Uterus (tissue), 4 donors: ENCODE measurements around the gene TMEM59L. TPM values are rescaled to one million over a fixed set of nuclear protein-coding genes. Genes with fewer than 3 reads are reported as not detected.

Experiments
- DNase-seq, 2 donors: peaks; one replicate each; pipeline ENCODE4 v3.0.0-alpha.2; 2019 to 2020
- H3K27ac ChIP-seq, 2 donors: fragments of 200-600 bp; sonication (generic); 1 replicate in 1 of 2; 2 replicates in 1 of 2; pipeline ENCODE4 v1.5.1; 2016 to 2018
- H3K27me3 ChIP-seq, 2 donors: fragments of 200-600 bp; sonication (generic); one replicate each; pipeline ENCODE4 v1.5.1; 2018 to 2019; ENCODE audit warnings: control low read depth in 1 of 2
- H3K36me3 ChIP-seq, 2 donors: fragments of 200-600 bp; sonication (generic); one replicate each; pipeline ENCODE4 v1.5.1; 2019; ENCODE audit warnings: control low read depth in 1 of 2
- H3K4me1 ChIP-seq, 2 donors: fragments of 200-600 bp; sonication (generic); one replicate each; pipeline ENCODE4 v1.5.1; 2018 to 2019; ENCODE audit warnings: control low read depth in 1 of 2
- H3K4me3 ChIP-seq, 2 donors: fragments of 200-600 bp; sonication (generic); 1 replicate in 1 of 2; 2 replicates in 1 of 2; pipeline ENCODE4 v1.5.1; 2018 to 2019; ENCODE audit warnings: mild to moderate bottlenecking in 1 of 2
- H3K9me3 ChIP-seq, 2 donors: fragments of 200-600 bp; sonication (generic); one replicate each; pipeline ENCODE4 v1.5.1; 2019; ENCODE audit warnings: control low read depth in 1 of 2
- POLR2A ChIP-seq, 2 donors: fragments of 450-650 bp; IDR thresholded peaks; one replicate each; pipeline ENCODE4 v1.6.1; 2016; ENCODE audit warnings: antibody characterized with exemption in 2 of 2, mild to moderate bottlenecking in 1 of 2, moderate library complexity in 1 of 2
- intact Hi-C: fragments of 100-400 bp; cut with DNase I; formaldehyde crosslinking; loops from one replicate; pipeline ENCODE4 v1.15.1; 2023; ENCODE audit warnings: low total_unique reads
- total RNA-seq, 4 donors: library from RNA; depleted of rRNA in 3 of 4; stranded (reverse); fragments of >200 nt in 3 of 4; gene quantifications; one replicate each; pipeline versions ENCODE4 v1.1.0 to v1.2.4, GENCODE V29; 2014 to 2023
- TF ChIP-seq, protein P1 (sequence below), 4 experiments: fragments of 200-600 bp in 2 of 4; fragments of 450-650 bp in 2 of 4; sonication (generic) in 2 of 4; IDR thresholded peaks; one replicate each; pipeline ENCODE4 v1.5.1; 2016 to 2019; ENCODE audit warnings: antibody characterized with exemption in 4 of 4, mild to moderate bottlenecking in 2 of 4, moderate library complexity in 1 of 4
- donor health status: DM: yes; HTN: yes; CAD: no.

TMEM59L gene
- total RNA-seq, 4 donors from 2014 or later = 0.26 to 7.5 TPM; not detected in 2

DNA sequence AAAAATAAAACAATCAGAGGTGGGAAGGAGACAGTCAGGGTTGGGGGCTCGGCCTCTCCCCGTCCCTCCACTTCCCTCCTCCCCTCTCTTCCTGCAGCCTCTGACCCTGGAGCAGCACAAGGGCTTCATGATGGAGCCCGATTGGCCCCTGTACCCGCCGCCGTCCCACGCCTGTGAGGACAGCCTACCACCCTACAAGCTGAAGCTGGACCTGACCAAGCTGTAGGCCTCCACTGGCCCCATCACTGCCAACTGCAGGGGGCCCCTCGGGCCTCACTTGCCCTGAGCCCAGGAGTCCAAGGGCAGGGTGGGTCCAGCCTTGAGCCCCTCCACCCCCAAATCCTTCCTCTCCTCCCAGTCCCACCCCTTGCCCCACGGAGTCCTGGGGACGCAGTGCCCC is 7.6 kb downstream of the TMEM59L start:
- Histone ChIP-seq H3K27ac (no peak overlapping the region), H3K4me1 (no peaks in the 10 kb centered on the region), H3K4me3 (no peak overlapping the region), H3K36me3 (no peaks in the 10 kb centered on the region), H3K27me3 (no peaks in the 10 kb centered on the region), H3K9me3 (no peaks in the 10 kb centered on the region)
- TF ChIP-seq POLR2A (IDR thresholded peaks at IDR 0.05) = no peak
- TF ChIP-seq, protein P1, sequence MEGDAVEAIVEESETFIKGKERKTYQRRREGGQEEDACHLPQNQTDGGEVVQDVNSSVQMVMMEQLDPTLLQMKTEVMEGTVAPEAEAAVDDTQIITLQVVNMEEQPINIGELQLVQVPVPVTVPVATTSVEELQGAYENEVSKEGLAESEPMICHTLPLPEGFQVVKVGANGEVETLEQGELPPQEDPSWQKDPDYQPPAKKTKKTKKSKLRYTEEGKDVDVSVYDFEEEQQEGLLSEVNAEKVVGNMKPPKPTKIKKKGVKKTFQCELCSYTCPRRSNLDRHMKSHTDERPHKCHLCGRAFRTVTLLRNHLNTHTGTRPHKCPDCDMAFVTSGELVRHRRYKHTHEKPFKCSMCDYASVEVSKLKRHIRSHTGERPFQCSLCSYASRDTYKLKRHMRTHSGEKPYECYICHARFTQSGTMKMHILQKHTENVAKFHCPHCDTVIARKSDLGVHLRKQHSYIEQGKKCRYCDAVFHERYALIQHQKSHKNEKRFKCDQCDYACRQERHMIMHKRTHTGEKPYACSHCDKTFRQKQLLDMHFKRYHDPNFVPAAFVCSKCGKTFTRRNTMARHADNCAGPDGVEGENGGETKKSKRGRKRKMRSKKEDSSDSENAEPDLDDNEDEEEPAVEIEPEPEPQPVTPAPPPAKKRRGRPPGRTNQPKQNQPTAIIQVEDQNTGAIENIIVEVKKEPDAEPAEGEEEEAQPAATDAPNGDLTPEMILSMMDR (IDR thresholded peaks at IDR 0.05) = no peak
- intact Hi-C loops = no loop called here
- DNase-seq = no peak

DNA sequence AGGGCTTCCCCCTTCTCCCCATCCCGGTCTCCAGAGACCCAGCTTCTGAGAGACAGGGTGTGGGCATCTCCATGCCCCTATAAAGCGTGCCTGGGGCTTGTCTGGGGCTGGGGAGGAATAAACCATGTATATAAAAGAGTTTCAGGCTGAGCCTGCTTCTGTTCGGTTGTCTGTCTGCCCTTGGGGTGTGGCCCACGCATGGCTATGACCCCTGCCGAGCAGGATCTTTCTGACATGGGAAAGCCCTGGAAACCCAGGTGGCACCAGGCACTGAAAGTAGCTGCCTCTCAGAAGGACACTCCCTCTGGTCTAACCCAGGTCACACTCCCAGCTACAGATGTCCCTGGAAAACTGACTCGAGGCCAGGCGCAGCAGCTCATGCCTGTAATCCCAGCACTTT is 8.2 kb downstream of the TMEM59L start:
- Histone ChIP-seq H3K4me1 (no peaks in the 10 kb centered on the region), H3K27ac (no peak overlapping the region), H3K9me3 (no peaks in the 10 kb centered on the region), H3K4me3 (no peak overlapping the region), H3K36me3 (no peaks in the 10 kb centered on the region), H3K27me3 (no peaks in the 10 kb centered on the region)
- TF ChIP-seq, protein P1 (IDR thresholded peaks at IDR 0.05) = no peak
- TF ChIP-seq POLR2A (IDR thresholded peaks at IDR 0.05) = no peak
- DNase-seq = no peak
- intact Hi-C loops = no loop called here

DNA sequence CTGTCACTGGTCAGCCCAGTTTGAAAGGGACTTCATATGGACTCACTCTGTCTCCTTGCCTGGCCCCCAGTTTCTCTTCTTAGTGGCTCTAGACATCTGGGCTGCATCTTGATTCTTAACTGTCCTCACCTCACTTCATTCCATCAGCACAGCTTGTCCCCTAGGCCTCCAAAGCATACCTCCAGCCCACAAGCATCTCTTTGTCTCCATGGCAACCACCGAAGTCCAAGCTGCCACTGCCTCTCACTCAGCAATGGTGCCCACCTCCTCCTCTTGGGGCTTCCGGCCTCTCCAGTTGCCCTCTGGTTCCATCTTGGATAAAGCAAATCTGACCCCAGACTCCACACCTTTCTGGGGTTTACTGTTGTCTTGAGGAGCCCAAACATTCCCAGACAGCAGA is 14.2 kb downstream of the TMEM59L start:
- H3K36me3 ChIP-seq = no peaks in the 10 kb centered on the region
- DNase-seq = no peak
- H3K27ac ChIP-seq = no peak overlapping the region
- H3K4me3 ChIP-seq = no peak overlapping the region
- H3K4me1 ChIP-seq = no peaks in the 10 kb centered on the region
- intact Hi-C loops = no loop called here
- no peaks in the 10 kb centered on the region for H3K9me3 ChIP-seq
- TF ChIP-seq, protein P1 (IDR thresholded peaks at IDR 0.05) = no peak
- no peak for TF ChIP-seq POLR2A (IDR thresholded peaks at IDR 0.05)
- no peaks in the 10 kb centered on the region for H3K27me3 ChIP-seq

DNA sequence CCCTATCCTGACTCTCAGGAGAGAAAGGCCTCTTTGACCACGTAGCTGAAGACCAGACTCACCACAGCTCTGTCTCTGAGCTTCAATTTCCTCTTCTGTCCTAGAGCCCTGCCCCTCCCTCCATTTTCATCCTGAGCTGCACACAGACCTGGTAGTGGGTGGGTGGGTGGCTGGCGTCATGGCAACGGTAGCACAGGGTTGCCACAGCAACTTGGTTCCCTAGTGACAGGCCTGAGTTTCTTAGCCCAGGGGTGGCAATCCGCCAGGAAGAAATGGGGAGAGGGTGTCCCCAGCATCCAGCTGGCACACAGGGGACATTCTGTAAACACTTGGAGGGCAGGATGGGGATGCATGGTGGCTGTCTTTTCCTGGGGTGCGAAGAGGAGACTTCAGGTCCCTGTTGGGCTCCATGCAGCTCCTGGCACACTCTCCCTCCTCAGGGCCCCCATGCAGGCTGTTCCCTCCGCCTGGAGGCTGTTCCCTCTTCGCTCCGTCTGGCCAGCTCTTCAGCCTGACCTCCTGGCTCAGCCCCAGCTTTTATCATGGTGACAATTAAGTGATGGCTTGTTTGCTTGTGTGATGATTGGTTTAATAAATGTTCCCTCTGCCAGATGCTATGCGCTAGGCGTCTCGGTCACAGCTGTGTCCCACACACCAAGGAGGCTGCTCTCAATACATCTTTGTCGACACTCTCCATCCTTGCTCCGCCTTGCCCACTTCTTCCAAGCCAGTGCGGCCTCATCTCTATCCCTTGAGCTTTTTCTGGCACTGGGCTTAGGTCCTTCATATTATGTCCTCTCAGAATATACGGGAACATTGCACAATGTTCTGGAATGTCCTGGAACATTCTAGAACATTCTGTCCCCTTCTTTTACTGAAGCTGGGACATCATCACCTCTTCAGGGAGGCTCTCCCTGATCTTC is 16.8 kb downstream of the TMEM59L start:
- no peaks in the 10 kb centered on the region for H3K4me1 ChIP-seq
- peak in 1 of 2 donors; percentile 46 for DNase-seq
- H3K9me3 ChIP-seq = no peaks in the 10 kb centered on the region
- no peak overlapping the region for H3K4me3 ChIP-seq
- H3K36me3 ChIP-seq = no peaks in the 10 kb centered on the region
- TF ChIP-seq, protein P1 (IDR thresholded peaks at IDR 0.05) = no peak
- TF ChIP-seq POLR2A (IDR thresholded peaks at IDR 0.05) = no peak
- H3K27ac ChIP-seq = no peak overlapping the region
- no peaks in the 10 kb centered on the region for H3K27me3 ChIP-seq
- intact Hi-C loops = no loop called here

DNA sequence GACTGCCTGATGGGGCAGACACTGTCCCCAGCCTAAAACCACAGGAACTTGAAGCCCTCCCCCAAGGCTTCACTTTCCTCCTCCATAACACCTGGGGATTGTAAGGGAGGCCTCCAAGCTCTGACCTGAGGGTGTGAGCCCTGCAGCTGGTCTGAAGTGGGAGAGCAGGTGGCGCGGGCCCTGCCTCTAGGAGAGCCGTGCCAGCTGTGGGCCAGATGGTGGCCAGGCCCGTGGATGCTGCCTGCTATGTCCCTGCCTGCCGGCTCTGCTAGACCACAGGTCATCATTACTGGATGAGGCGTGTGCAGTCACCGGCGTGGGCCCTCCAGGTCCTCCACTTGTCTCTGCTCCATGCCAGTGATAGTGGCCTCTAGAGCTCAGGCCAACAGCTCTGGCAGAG is 20.7 kb downstream of the TMEM59L start:
- no peaks in the 10 kb centered on the region for H3K36me3 ChIP-seq
- H3K4me3 ChIP-seq = no peak overlapping the region
- no peak overlapping the region for H3K27ac ChIP-seq
- no peak for DNase-seq
- no peaks in the 10 kb centered on the region for H3K4me1 ChIP-seq
- H3K9me3 ChIP-seq = no peaks in the 10 kb centered on the region
- no peak for TF ChIP-seq POLR2A (IDR thresholded peaks at IDR 0.05)
- TF ChIP-seq, protein P1 (IDR thresholded peaks at IDR 0.05) = no peak
- H3K27me3 ChIP-seq = no peaks in the 10 kb centered on the region
- intact Hi-C loops = no loop called here
